ENCODE measurements around the gene CELF4. TPM values are rescaled to one million over a fixed set of nuclear protein-coding genes. Genes with fewer than 3 reads are reported as not detected.

CELF4 gene
- total and polyA plus RNA-seq, 5 donors from 2014 or later: 0.08 to 0.30 (median 0.08) TPM; not detected in 2

- H3K27me3 Mint-ChIP-seq: peaks cover 5% of the 10 kb centered on the region
- no peak overlapping the region for H3K4me3 Mint-ChIP-seq
- H3K27ac ChIP-seq (ENCODE audit: insufficient read depth, low read length, poor library complexity, severe bottlenecking): no peak overlapping the region
- H3K4me3 ChIP-seq (ENCODE audit: low read depth, low read length): no peak overlapping the region
- DNase-seq (no peak), ATAC-seq (ENCODE audit: low read depth in 2 of 2) (no peak)
- no peaks in the 10 kb centered on the region for H3K36me3 ChIP-seq (ENCODE audit: control insufficient read depth, insufficient read depth, low read length)
- H3K36me3 Mint-ChIP-seq: no peaks in the 10 kb centered on the region
- H3K27ac Mint-ChIP-seq: no peak overlapping the region
- H3K4me1 Mint-ChIP-seq: no peaks in the 10 kb centered on the region
- no peaks in the 10 kb centered on the region for H3K9me3 Mint-ChIP-seq
- no peaks in the 10 kb centered on the region for H3K4me1 ChIP-seq (ENCODE audit: control insufficient read depth, insufficient read depth, low read length, poor library complexity, severe bottlenecking)
- no peaks in the 10 kb centered on the region for H3K27me3 ChIP-seq (ENCODE audit: control insufficient read depth, insufficient read depth, low read length)
- no peaks in the 10 kb centered on the region for H3K9me3 ChIP-seq (ENCODE audit: control insufficient read depth in 2 of 2, low read length in 2 of 2)
Measured at GRCh38 chr18:37313624-37314023, 252.0 kb downstream of the CELF4 start.

GRCh38 chr18:37309861-37310260, 255.7 kb downstream of the CELF4 start:
- Histone ChIP-seq H3K9me3 (ENCODE audit: control insufficient read depth in 2 of 2, low read length in 2 of 2) (no peaks in the 10 kb centered on the region), H3K36me3 (ENCODE audit: control insufficient read depth, insufficient read depth, low read length) (no peaks in the 10 kb centered on the region), H3K4me1 (ENCODE audit: control insufficient read depth, insufficient read depth, low read length, poor library complexity, severe bottlenecking) (no peaks in the 10 kb centered on the region), H3K4me3 (ENCODE audit: low read depth, low read length) (no peak overlapping the region), H3K27ac (ENCODE audit: insufficient read depth, low read length, poor library complexity, severe bottlenecking) (no peak overlapping the region), H3K27me3 (ENCODE audit: control insufficient read depth, insufficient read depth, low read length) (no peaks in the 10 kb centered on the region)
- peaks cover 0 to 2% (median 0%) of the 10 kb centered on the region in 7 donors for H3K9me3 Mint-ChIP-seq
- DNase-seq: no peak
- H3K4me3 Mint-ChIP-seq: no peak overlapping the region
- H3K36me3 Mint-ChIP-seq: no peaks in the 10 kb centered on the region
- peaks cover 5% of the 10 kb centered on the region for H3K27me3 Mint-ChIP-seq
- no peak for ATAC-seq (ENCODE audit: low read depth in 2 of 2)
- H3K27ac Mint-ChIP-seq: no peak overlapping the region
- H3K4me1 Mint-ChIP-seq: no peaks in the 10 kb centered on the region

GRCh38 chr18:37309059-37309458, 256.5 kb downstream of the CELF4 start:
- Mint-ChIP-seq H3K4me1 (no peaks in the 10 kb centered on the region), H3K27ac (no peak overlapping the region), H3K27me3 (peaks cover 5% of the 10 kb centered on the region), H3K4me3 (no peak overlapping the region), H3K9me3 (peaks cover 0 to 2% (median 0%) of the 10 kb centered on the region in 7 donors), H3K36me3 (no peaks in the 10 kb centered on the region)
- ATAC-seq (ENCODE audit: low read depth in 2 of 2) (no peak), DNase-seq (no peak)
- Histone ChIP-seq H3K27ac (ENCODE audit: insufficient read depth, low read length, poor library complexity, severe bottlenecking) (no peak overlapping the region), H3K4me1 (ENCODE audit: control insufficient read depth, insufficient read depth, low read length, poor library complexity, severe bottlenecking) (no peaks in the 10 kb centered on the region), H3K9me3 (ENCODE audit: control insufficient read depth in 2 of 2, low read length in 2 of 2) (no peaks in the 10 kb centered on the region), H3K4me3 (ENCODE audit: low read depth, low read length) (no peak overlapping the region), H3K27me3 (ENCODE audit: control insufficient read depth, insufficient read depth, low read length) (no peaks in the 10 kb centered on the region), H3K36me3 (ENCODE audit: control insufficient read depth, insufficient read depth, low read length) (no peaks in the 10 kb centered on the region)

- H3K27ac Mint-ChIP-seq: no peak overlapping the region
- H3K9me3 ChIP-seq (ENCODE audit: control insufficient read depth in 2 of 2, low read length in 2 of 2): no peaks in the 10 kb centered on the region
Measured at GRCh38 chr18:37307181-37307580, 258.4 kb downstream of the CELF4 start.

GRCh38 chr18:37306432-37306831, 259.2 kb downstream of the CELF4 start:
- DNase-seq: no peak
- no peak overlapping the region for H3K4me3 ChIP-seq (ENCODE audit: low read depth, low read length)
- Mint-ChIP-seq H3K27me3 (no peaks in the 10 kb centered on the region), H3K36me3 (no peaks in the 10 kb centered on the region), H3K27ac (no peak overlapping the region), H3K4me1 (no peaks in the 10 kb centered on the region), H3K4me3 (no peak overlapping the region), H3K9me3 (peaks cover 0 to 2% (median 0%) of the 10 kb centered on the region in 7 donors)
- H3K27ac ChIP-seq (ENCODE audit: insufficient read depth, low read length, poor library complexity, severe bottlenecking): no peak overlapping the region
- no peaks in the 10 kb centered on the region for H3K4me1 ChIP-seq (ENCODE audit: control insufficient read depth, insufficient read depth, low read length, poor library complexity, severe bottlenecking)
- no peaks in the 10 kb centered on the region for H3K36me3 ChIP-seq (ENCODE audit: control insufficient read depth, insufficient read depth, low read length)
- H3K27me3 ChIP-seq (ENCODE audit: control insufficient read depth, insufficient read depth, low read length): no peaks in the 10 kb centered on the region
- no peak for ATAC-seq (ENCODE audit: low read depth in 2 of 2)
- H3K9me3 ChIP-seq (ENCODE audit: control insufficient read depth in 2 of 2, low read length in 2 of 2): no peaks in the 10 kb centered on the region

More at GRCh38 chr18:37307181-37307580, 258.4 kb downstream of the CELF4 start:
- no peaks in the 10 kb centered on the region for H3K4me1 ChIP-seq (ENCODE audit: control insufficient read depth, insufficient read depth, low read length, poor library complexity, severe bottlenecking)
- Mint-ChIP-seq H3K27me3 (no peaks in the 10 kb centered on the region), H3K36me3 (no peaks in the 10 kb centered on the region), H3K9me3 (peaks cover 0 to 2% (median 0%) of the 10 kb centered on the region in 7 donors), H3K4me1 (no peaks in the 10 kb centered on the region), H3K4me3 (no peak overlapping the region)
- no peak for ATAC-seq (ENCODE audit: low read depth in 2 of 2)
- no peak overlapping the region for H3K27ac ChIP-seq (ENCODE audit: insufficient read depth, low read length, poor library complexity, severe bottlenecking)
- H3K36me3 ChIP-seq (ENCODE audit: control insufficient read depth, insufficient read depth, low read length): no peaks in the 10 kb centered on the region
- no peak overlapping the region for H3K4me3 ChIP-seq (ENCODE audit: low read depth, low read length)
- H3K27me3 ChIP-seq (ENCODE audit: control insufficient read depth, insufficient read depth, low read length): no peaks in the 10 kb centered on the region
- DNase-seq: no peak

- Mint-ChIP-seq H3K27me3 (no peaks in the 10 kb centered on the region), H3K4me1 (no peaks in the 10 kb centered on the region), H3K36me3 (no peaks in the 10 kb centered on the region), H3K9me3 (peaks cover 0 to 2% (median 0%) of the 10 kb centered on the region in 7 donors), H3K4me3 (no peak overlapping the region), H3K27ac (no peak overlapping the region)
- no peak overlapping the region for H3K4me3 ChIP-seq (ENCODE audit: low read depth, low read length)
- DNase-seq: no peak
- no peak overlapping the region for H3K27ac ChIP-seq (ENCODE audit: insufficient read depth, low read length, poor library complexity, severe bottlenecking)
- no peaks in the 10 kb centered on the region for H3K9me3 ChIP-seq (ENCODE audit: control insufficient read depth in 2 of 2, low read length in 2 of 2)
- no peaks in the 10 kb centered on the region for H3K27me3 ChIP-seq (ENCODE audit: control insufficient read depth, insufficient read depth, low read length)
- no peaks in the 10 kb centered on the region for H3K36me3 ChIP-seq (ENCODE audit: control insufficient read depth, insufficient read depth, low read length)
- no peak for ATAC-seq (ENCODE audit: low read depth in 2 of 2)
- H3K4me1 ChIP-seq (ENCODE audit: control insufficient read depth, insufficient read depth, low read length, poor library complexity, severe bottlenecking): no peaks in the 10 kb centered on the region
Measured at GRCh38 chr18:37305066-37305465, 260.5 kb downstream of the CELF4 start.

GRCh38 chr18:37304012-37304680, 261.5 kb downstream of the CELF4 start:
- H3K4me3 Mint-ChIP-seq: no peak overlapping the region
- Histone ChIP-seq H3K36me3 (ENCODE audit: control insufficient read depth, insufficient read depth, low read length) (no peaks in the 10 kb centered on the region), H3K4me3 (ENCODE audit: low read depth, low read length) (no peak overlapping the region), H3K9me3 (ENCODE audit: control insufficient read depth in 2 of 2, low read length in 2 of 2) (no peaks in the 10 kb centered on the region), H3K27ac (ENCODE audit: insufficient read depth, low read length, poor library complexity, severe bottlenecking) (no peak overlapping the region), H3K27me3 (ENCODE audit: control insufficient read depth, insufficient read depth, low read length) (no peaks in the 10 kb centered on the region), H3K4me1 (ENCODE audit: control insufficient read depth, insufficient read depth, low read length, poor library complexity, severe bottlenecking) (no peaks in the 10 kb centered on the region)
- no peak for DNase-seq
- no peaks in the 10 kb centered on the region for H3K27me3 Mint-ChIP-seq
- H3K4me1 Mint-ChIP-seq: no peaks in the 10 kb centered on the region
- H3K9me3 Mint-ChIP-seq: peaks cover 0 to 2% (median 0%) of the 10 kb centered on the region in 7 donors
- no peak for ATAC-seq (ENCODE audit: low read depth in 2 of 2)
- no peaks in the 10 kb centered on the region for H3K36me3 Mint-ChIP-seq
- no peak overlapping the region for H3K27ac Mint-ChIP-seq

GRCh38 chr18:37303009-37303408, 262.6 kb downstream of the CELF4 start:
- ATAC-seq (ENCODE audit: low read depth in 2 of 2) (no peak), DNase-seq (no peak)
- no peaks in the 10 kb centered on the region for H3K4me1 Mint-ChIP-seq
- H3K4me1 ChIP-seq (ENCODE audit: control insufficient read depth, insufficient read depth, low read length, poor library complexity, severe bottlenecking): no peaks in the 10 kb centered on the region
- no peaks in the 10 kb centered on the region for H3K36me3 ChIP-seq (ENCODE audit: control insufficient read depth, insufficient read depth, low read length)
- H3K27me3 Mint-ChIP-seq: no peaks in the 10 kb centered on the region
- no peaks in the 10 kb centered on the region for H3K36me3 Mint-ChIP-seq
- no peaks in the 10 kb centered on the region for H3K9me3 ChIP-seq (ENCODE audit: control insufficient read depth in 2 of 2, low read length in 2 of 2)
- H3K27ac Mint-ChIP-seq: no peak overlapping the region
- no peaks in the 10 kb centered on the region for H3K27me3 ChIP-seq (ENCODE audit: control insufficient read depth, insufficient read depth, low read length)
- no peak overlapping the region for H3K4me3 ChIP-seq (ENCODE audit: low read depth, low read length)
- H3K27ac ChIP-seq (ENCODE audit: insufficient read depth, low read length, poor library complexity, severe bottlenecking): no peak overlapping the region
- no peak overlapping the region for H3K4me3 Mint-ChIP-seq
- peaks cover 0 to 2% (median 0%) of the 10 kb centered on the region in 7 donors for H3K9me3 Mint-ChIP-seq
